GM23338 (cell line): Measurements from ENCODE around the gene TNF. TPM values are rescaled to one million over a fixed set of nuclear protein-coding genes. Genes with fewer than 3 reads are reported as not detected.
A peak's percentile ranks its signal among the peaks of the same experiment; 100 is the strongest.

Source experiments
- ATAC-seq: fragments of 200-7000 bp; cut with Tn5 transposase; 3 replicates; pipeline ENCODE4 v1.9.1; 2020
- DNase-seq: peaks from one replicate; pipeline ENCODE4 v3.0.0-alpha.2; 2015; ENCODE audit warnings: low spot score
- H2AFZ ChIP-seq: fragments of 200-600 bp; sonication (generic); 2 replicates; pipeline ENCODE4 v1.8.0; 2016; ENCODE audit warnings: antibody characterized with exemption, mild to moderate bottlenecking, moderate library complexity
- H3F3A ChIP-seq: fragments of 200-600 bp; sonication (generic); replicated peaks from 2 replicates; pipeline ENCODE4 v1.8.0; 2017; ENCODE audit warnings: antibody characterized with exemption, mixed run types, low read depth
- H3K27ac ChIP-seq: fragments of 200-600 bp; sonication (generic); 2 replicates; pipeline ENCODE4 v1.6.1; 2016; ENCODE audit warnings: low read depth
- H3K27me3 ChIP-seq: fragments of 200-600 bp; sonication (generic); 2 replicates; pipeline ENCODE4 v1.8.0; 2016; ENCODE audit warnings: mild to moderate bottlenecking, mixed run types, moderate library complexity; ENCODE audit not compliant: insufficient read depth
- H3K36me3 ChIP-seq: fragments of 200-600 bp; sonication (generic); 2 replicates; pipeline ENCODE4 v1.8.0; 2016; ENCODE audit warnings: mild to moderate bottlenecking; ENCODE audit not compliant: insufficient read depth
- H3K4me1 ChIP-seq: fragments of 200-600 bp; sonication (generic); 2 replicates; pipeline ENCODE4 v1.8.0; 2016; ENCODE audit warnings: mild to moderate bottlenecking, moderate library complexity; ENCODE audit not compliant: insufficient read depth
- H3K4me2 ChIP-seq: fragments of 200-600 bp; sonication (generic); 2 replicates; pipeline ENCODE4 v1.7.1; 2017; ENCODE audit warnings: mixed run types
- H3K4me3 ChIP-seq: fragments of 200-600 bp; sonication (generic); 2 replicates; pipeline ENCODE4 v1.6.1; 2016; ENCODE audit warnings: mixed run types
- H3K79me2 ChIP-seq: fragments of 200-600 bp; sonication (generic); replicated peaks from 2 replicates; pipeline ENCODE4 v1.8.0; 2017; ENCODE audit warnings: mild to moderate bottlenecking; ENCODE audit not compliant: insufficient read depth
- H3K9me2 ChIP-seq: fragments of 200-600 bp; sonication (generic); 2 replicates; pipeline ENCODE4 v1.8.0; 2017; ENCODE audit not compliant: insufficient read depth
- H4K20me1 ChIP-seq: fragments of 200-600 bp; sonication (generic); replicated peaks from 2 replicates; pipeline ENCODE4 v1.8.0; 2017; ENCODE audit warnings: mild to moderate bottlenecking; ENCODE audit not compliant: insufficient read depth
- H3K27ac Mint-ChIP-seq: 2 replicates; pipeline ENCODE4 v1.8.0; 2020; ENCODE audit warnings: inconsistent platforms, mild to moderate bottlenecking, moderate library complexity, mixed read lengths
- H3K27me3 Mint-ChIP-seq: 3 replicates; pipeline ENCODE4 v1.8.0; 2022; ENCODE audit warnings: low read depth, mild to moderate bottlenecking, moderate library complexity, mixed read lengths, inconsistent platforms; ENCODE audit not compliant: insufficient read depth, poor library complexity
- H3K36me3 Mint-ChIP-seq: 3 replicates; pipeline ENCODE4 v1.8.0; 2021; ENCODE audit warnings: low read depth, mild to moderate bottlenecking, inconsistent platforms, moderate library complexity, mixed read lengths
- H3K4me1 Mint-ChIP-seq: 3 replicates; pipeline ENCODE4 v1.8.0; 2020; ENCODE audit warnings: mild to moderate bottlenecking, inconsistent platforms, mixed read lengths
- H3K4me3 Mint-ChIP-seq: 3 replicates; pipeline ENCODE4 v1.8.0; 2021; ENCODE audit warnings: moderate library complexity, mild to moderate bottlenecking, inconsistent platforms, mixed read lengths
- H3K9me3 Mint-ChIP-seq: 3 replicates; pipeline ENCODE4 v1.8.0; 2020; ENCODE audit warnings: moderate library complexity, mild to moderate bottlenecking, inconsistent platforms, mixed read lengths
- CTCF ChIP-seq, 2 experiments: fragments of 200-600 bp in 1 of 2; sonication (generic) in 1 of 2; conservative IDR thresholded peaks; 2 replicates each; pipeline versions ENCODE4 v1.5.1 to v1.6.1; 2016 to 2017; ENCODE audit warnings: antibody characterized with exemption in 2 of 2, low read depth in 2 of 2, mild to moderate bottlenecking in 2 of 2, moderate library complexity in 1 of 2
- STAT1 ChIP-seq: IDR thresholded peaks from one replicate; pipeline ENCODE4 v1.6.1; 2016; ENCODE audit warnings: antibody characterized with exemption; ENCODE audit not compliant: unreplicated experiment
- polyA plus RNA-seq: library from polyadenylated mRNA; unstranded; fragments of >200 nt; fragmentation: Nextera tagmentation; extraction: Ambion mirVana; gene quantifications from 2 replicates; pipeline ENCODE4 v1.2.1, GENCODE V29; 2016
- total RNA-seq: library from RNA; depleted of rRNA; stranded (reverse); fragments of >200 nt; shearing (Covaris generic); gene quantifications from 2 replicates; pipeline ENCODE4 v1.2.3, GENCODE V29; 2014
- TF ChIP-seq, protein P1 (sequence below): IDR thresholded peaks from 2 replicates; pipeline ENCODE4 v1.6.1; 2016; ENCODE audit warnings: antibody characterized with exemption
- TF ChIP-seq, protein P2 (sequence below): fragments of 250-450 bp; sonication (Bioruptor Pico); IDR thresholded peaks from 2 replicates; pipeline ENCODE4 v1.5.0; 2020; ENCODE audit warnings: mild to moderate bottlenecking, moderate library complexity

The TNF gene
- total and polyA plus RNA-seq, 2 experiments from 2014 or later, result 0.11 TPM; not detected in 1

- no peaks in the 10 kb centered on the region; the same call in 2 of the 3 replicates for H3K36me3 Mint-ChIP-seq
- TF ChIP-seq, protein P1, sequence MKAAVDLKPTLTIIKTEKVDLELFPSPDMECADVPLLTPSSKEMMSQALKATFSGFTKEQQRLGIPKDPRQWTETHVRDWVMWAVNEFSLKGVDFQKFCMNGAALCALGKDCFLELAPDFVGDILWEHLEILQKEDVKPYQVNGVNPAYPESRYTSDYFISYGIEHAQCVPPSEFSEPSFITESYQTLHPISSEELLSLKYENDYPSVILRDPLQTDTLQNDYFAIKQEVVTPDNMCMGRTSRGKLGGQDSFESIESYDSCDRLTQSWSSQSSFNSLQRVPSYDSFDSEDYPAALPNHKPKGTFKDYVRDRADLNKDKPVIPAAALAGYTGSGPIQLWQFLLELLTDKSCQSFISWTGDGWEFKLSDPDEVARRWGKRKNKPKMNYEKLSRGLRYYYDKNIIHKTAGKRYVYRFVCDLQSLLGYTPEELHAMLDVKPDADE, result no peak
- TF ChIP-seq CTCF (conservative IDR thresholded peaks at IDR 0.05; ENCODE audit: low read depth in 2 of 2) (peak; percentile 23 to 49; a peak in 3 of 4 replicates), STAT1 (no peak)
- TF ChIP-seq, protein P2, sequence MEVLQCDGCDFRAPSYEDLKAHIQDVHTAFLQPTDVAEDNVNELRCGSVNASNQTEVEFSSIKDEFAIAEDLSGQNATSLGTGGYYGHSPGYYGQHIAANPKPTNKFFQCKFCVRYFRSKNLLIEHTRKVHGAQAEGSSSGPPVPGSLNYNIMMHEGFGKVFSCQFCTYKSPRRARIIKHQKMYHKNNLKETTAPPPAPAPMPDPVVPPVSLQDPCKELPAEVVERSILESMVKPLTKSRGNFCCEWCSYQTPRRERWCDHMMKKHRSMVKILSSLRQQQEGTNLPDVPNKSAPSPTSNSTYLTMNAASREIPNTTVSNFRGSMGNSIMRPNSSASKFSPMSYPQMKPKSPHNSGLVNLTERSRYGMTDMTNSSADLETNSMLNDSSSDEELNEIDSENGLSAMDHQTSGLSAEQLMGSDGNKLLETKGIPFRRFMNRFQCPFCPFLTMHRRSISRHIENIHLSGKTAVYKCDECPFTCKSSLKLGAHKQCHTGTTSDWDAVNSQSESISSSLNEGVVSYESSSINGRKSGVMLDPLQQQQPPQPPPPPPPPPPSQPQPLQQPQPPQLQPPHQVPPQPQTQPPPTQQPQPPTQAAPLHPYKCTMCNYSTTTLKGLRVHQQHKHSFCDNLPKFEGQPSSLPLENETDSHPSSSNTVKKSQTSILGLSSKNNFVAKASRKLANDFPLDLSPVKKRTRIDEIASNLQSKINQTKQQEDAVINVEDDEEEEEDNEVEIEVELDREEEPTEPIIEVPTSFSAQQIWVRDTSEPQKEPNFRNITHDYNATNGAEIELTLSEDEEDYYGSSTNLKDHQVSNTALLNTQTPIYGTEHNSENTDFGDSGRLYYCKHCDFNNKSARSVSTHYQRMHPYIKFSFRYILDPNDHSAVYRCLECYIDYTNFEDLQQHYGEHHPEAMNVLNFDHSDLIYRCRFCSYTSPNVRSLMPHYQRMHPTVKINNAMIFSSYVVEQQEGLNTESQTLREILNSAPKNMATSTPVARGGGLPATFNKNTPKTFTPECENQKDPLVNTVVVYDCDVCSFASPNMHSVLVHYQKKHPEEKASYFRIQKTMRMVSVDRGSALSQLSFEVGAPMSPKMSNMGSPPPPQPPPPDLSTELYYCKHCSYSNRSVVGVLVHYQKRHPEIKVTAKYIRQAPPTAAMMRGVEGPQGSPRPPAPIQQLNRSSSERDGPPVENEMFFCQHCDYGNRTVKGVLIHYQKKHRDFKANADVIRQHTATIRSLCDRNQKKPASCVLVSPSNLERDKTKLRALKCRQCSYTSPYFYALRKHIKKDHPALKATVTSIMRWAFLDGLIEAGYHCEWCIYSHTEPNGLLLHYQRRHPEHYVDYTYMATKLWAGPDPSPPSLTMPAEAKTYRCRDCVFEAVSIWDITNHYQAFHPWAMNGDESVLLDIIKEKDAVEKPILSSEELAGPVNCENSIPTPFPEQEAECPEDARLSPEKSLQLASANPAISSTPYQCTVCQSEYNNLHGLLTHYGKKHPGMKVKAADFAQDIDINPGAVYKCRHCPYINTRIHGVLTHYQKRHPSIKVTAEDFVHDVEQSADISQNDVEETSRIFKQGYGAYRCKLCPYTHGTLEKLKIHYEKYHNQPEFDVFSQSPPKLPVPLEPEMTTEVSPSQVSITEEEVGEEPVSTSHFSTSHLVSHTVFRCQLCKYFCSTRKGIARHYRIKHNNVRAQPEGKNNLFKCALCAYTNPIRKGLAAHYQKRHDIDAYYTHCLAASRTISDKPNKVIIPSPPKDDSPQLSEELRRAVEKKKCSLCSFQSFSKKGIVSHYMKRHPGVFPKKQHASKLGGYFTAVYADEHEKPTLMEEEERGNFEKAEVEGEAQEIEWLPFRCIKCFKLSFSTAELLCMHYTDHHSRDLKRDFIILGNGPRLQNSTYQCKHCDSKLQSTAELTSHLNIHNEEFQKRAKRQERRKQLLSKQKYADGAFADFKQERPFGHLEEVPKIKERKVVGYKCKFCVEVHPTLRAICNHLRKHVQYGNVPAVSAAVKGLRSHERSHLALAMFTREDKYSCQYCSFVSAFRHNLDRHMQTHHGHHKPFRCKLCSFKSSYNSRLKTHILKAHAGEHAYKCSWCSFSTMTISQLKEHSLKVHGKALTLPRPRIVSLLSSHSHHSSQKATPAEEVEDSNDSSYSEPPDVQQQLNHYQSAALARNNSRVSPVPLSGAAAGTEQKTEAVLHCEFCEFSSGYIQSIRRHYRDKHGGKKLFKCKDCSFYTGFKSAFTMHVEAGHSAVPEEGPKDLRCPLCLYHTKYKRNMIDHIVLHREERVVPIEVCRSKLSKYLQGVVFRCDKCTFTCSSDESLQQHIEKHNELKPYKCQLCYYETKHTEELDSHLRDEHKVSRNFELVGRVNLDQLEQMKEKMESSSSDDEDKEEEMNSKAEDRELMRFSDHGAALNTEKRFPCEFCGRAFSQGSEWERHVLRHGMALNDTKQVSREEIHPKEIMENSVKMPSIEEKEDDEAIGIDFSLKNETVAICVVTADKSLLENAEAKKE (CRISPR knock-in tag), result no peak
These were observed 981 bp upstream of the TNF start for GRCh38 chr6:31574106-31575061.

More at GRCh38 chr6:31574106-31575061, 981 bp upstream of the TNF start:
- Mint-ChIP-seq H3K27ac (no peak overlapping the region), H3K9me3 (no peaks in the 10 kb centered on the region; the same call in 2 of the 3 replicates), H3K4me1 (peaks cover 11% of the 10 kb centered on the region), H3K27me3 (peaks cover 22% of the 10 kb centered on the region), H3K4me3 (no peak overlapping the region)
- no peaks in the 10 kb centered on the region for H3K36me3 ChIP-seq
- H3K9me2 ChIP-seq, result no peaks in the 10 kb centered on the region
- no peak overlapping the region for H3K27ac ChIP-seq
- no peaks in the 10 kb centered on the region for H3K27me3 ChIP-seq
- H3F3A ChIP-seq, result no peaks in the 10 kb centered on the region
- no peaks in the 10 kb centered on the region for H3K79me2 ChIP-seq
- 0 out of 2 replicates have a peak overlapping the region, but pooled peaks have one; percentile 47 for H2AFZ ChIP-seq
- H3K4me3 ChIP-seq, result no peak overlapping the region
- no peaks in the 10 kb centered on the region for H3K4me1 ChIP-seq
- no peak overlapping the region for H3K4me2 ChIP-seq
- ATAC-seq (peak; percentile 61), DNase-seq (no peak)
- H4K20me1 ChIP-seq, result no peaks in the 10 kb centered on the region
